ENCODE measurements around the gene TACC2. TPM values are rescaled to one million over a fixed set of nuclear protein-coding genes. Genes with fewer than 3 reads are reported as not detected.
"Not testable (repeated sequence)": the region's sequence is repeated elsewhere in the genome, so short reads cannot be mapped to it uniquely, and the experiment has no call there.

TACC2 gene
- total RNA-seq, 1 experiment from 2014 or later, result not detected

DNA sequence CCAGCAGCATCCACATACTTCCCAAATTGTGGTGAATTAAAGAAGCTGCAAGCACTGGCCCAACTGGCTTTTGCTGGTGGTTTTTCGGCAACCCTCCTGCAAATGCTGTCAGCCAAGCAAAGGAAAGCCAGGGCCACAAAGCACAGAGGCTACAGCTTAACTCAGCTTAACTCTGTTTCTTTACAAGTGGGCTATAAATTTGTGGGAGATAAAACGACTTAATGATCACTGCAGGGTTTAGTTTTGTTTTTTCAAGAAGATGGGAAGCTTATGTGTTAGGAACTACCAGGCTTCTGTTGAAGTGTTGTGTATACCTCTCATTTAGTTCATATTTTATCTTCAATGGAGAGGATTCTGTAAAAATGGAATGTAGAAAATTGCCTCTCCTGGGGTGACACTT, 110.6 kb downstream of the TACC2 start:
- H4K20me1 ChIP-seq (ENCODE audit: insufficient read depth, low read depth, low read length), result no peaks in the 10 kb centered on the region
- H3K9ac ChIP-seq (ENCODE audit: low read length), result no peak overlapping the region
- H3K27me3 ChIP-seq (ENCODE audit: low read length), result no peaks in the 10 kb centered on the region
- H3K9me3 ChIP-seq (ENCODE audit: low read length), result no peaks in the 10 kb centered on the region
- DNase-seq, result no peak
- no peaks in the 10 kb centered on the region for H3K36me3 ChIP-seq (ENCODE audit: insufficient read depth, low read length)
- H3K4me1 ChIP-seq (ENCODE audit: low read length), result no peaks in the 10 kb centered on the region
- no peaks in the 10 kb centered on the region for H3K9me2 ChIP-seq (replicated peaks; ENCODE audit: insufficient read depth, low read length)
- no peak overlapping the region for H3K4me3 ChIP-seq (ENCODE audit: low read length)
- no peak overlapping the region for H2AFZ ChIP-seq (ENCODE audit: low read length)
- no peaks in the 10 kb centered on the region for H3K79me2 ChIP-seq (ENCODE audit: low read length)
- no peak overlapping the region for H3K27ac ChIP-seq (ENCODE audit: low read length)
- no peak overlapping the region for H3K4me2 ChIP-seq (ENCODE audit: low read depth, low read length, poor library complexity, severe bottlenecking)

DNA sequence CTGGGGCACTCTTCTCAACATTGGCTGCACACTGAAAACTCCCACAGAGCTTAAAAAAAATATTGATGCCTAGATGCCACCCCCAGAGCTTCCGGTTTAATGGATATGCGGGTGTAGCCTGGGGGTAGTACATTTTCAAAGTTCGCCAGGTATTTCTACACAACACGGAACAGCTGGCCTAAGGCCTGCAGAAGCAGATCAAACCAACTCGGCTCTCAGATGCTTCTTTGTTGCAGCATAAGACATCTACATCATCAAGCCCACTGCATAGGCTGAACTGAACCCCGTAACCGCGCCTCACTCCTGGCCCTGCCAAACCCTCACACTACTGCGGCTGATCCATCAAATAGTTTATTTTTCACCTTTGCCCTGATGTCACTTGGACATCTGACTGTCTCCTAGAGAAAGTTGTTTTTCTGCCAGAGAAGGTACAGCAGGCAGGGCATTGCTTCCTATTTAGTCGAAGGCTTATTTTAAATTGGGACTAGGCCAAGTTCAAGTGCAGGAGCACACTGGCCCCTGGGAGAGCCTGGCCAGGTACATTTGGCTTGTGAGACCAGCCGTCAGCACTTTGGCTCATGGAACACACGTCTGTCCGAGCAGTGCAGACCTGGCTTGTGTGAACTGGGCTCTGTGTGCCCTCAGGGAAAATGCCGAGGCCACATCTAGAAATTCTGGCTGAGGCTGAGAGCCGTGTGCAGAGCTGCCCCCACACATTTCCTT, 113.3 kb downstream of the TACC2 start:
- Histone ChIP-seq H3K27me3 (ENCODE audit: low read length) (no peaks in the 10 kb centered on the region), H3K4me2 (ENCODE audit: low read depth, low read length, poor library complexity, severe bottlenecking) (no peak overlapping the region), H3K36me3 (ENCODE audit: insufficient read depth, low read length) (no peaks in the 10 kb centered on the region), H4K20me1 (ENCODE audit: insufficient read depth, low read depth, low read length) (no peaks in the 10 kb centered on the region), H3K9me2 (replicated peaks; ENCODE audit: insufficient read depth, low read length) (no peaks in the 10 kb centered on the region), H3K27ac (ENCODE audit: low read length) (no peak overlapping the region), H2AFZ (ENCODE audit: low read length) (no peak overlapping the region), H3K9me3 (ENCODE audit: low read length) (no peaks in the 10 kb centered on the region), H3K4me1 (ENCODE audit: low read length) (no peaks in the 10 kb centered on the region), H3K79me2 (ENCODE audit: low read length) (no peaks in the 10 kb centered on the region), H3K4me3 (ENCODE audit: low read length) (no peak overlapping the region), H3K9ac (ENCODE audit: low read length) (no peak overlapping the region)
- no peak for DNase-seq

DNA sequence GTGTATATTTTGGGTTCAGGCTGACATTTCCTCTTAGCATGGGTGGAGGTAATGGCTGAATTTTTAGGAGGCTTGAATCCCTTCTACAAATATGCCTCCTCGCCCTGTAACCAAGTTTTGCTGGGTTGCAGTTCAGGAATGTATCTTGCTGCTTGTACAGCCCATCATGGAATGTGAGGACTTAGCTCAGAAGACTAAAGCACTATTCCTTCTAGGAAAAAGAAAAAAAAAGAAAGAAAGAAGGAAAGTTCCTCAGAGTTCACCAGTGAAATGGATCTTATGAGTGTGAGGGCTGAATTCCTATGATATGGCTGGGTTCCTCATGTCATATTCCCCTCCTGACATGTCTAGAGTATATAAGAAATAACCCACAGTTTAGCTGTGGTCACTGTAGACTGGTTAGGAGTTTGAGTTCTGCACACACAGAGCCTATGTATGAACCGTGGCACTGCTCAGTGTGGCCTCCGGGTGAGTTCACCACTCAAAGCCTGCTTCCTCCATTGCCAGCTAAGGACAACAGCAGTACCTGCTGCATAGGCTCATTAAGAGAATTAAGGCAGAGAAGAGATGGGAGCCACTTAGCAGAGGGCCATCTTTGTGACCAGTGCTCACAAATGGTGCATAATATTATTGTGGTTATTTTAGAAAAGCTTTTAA, 114.0 kb downstream of the TACC2 start:
- Histone ChIP-seq H3K4me1 (ENCODE audit: low read length) (no peaks in the 10 kb centered on the region), H3K27ac (ENCODE audit: low read length) (no peak overlapping the region), H3K9ac (ENCODE audit: low read length) (no peak overlapping the region), H3K36me3 (ENCODE audit: insufficient read depth, low read length) (no peaks in the 10 kb centered on the region), H3K27me3 (ENCODE audit: low read length) (no peaks in the 10 kb centered on the region), H3K4me2 (ENCODE audit: low read depth, low read length, poor library complexity, severe bottlenecking) (no peak overlapping the region), H3K9me2 (replicated peaks; ENCODE audit: insufficient read depth, low read length) (no peaks in the 10 kb centered on the region), H4K20me1 (ENCODE audit: insufficient read depth, low read depth, low read length) (no peaks in the 10 kb centered on the region), H2AFZ (ENCODE audit: low read length) (no peak overlapping the region), H3K9me3 (ENCODE audit: low read length) (no peaks in the 10 kb centered on the region), H3K4me3 (ENCODE audit: low read length) (no peak overlapping the region), H3K79me2 (ENCODE audit: low read length) (no peaks in the 10 kb centered on the region)
- no peak for DNase-seq

DNA sequence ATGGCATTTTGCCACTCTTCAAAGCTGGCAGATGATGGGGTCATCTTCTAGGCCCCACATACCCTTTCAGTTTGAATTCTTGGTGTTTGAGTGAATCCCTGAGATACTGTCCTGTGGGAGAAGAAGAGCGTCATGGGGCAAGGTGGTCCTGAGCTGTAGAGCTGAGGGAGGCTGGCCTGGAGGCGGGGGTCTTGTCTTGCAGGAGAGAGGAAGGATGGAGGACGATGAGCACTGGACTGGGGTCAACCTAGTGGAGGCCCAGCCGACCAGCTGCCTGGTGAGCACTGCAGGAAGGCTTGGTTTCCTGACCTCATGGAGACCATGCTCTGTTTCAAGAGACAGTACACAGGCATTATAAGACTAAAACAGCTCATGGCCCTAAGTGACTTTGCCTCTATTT, 114.6 kb downstream of the TACC2 start:
- Histone ChIP-seq H3K4me3 (ENCODE audit: low read length) (no peak overlapping the region), H3K27me3 (ENCODE audit: low read length) (no peaks in the 10 kb centered on the region), H3K4me1 (ENCODE audit: low read length) (no peaks in the 10 kb centered on the region), H3K9me2 (replicated peaks; ENCODE audit: insufficient read depth, low read length) (no peaks in the 10 kb centered on the region), H3K79me2 (ENCODE audit: low read length) (no peaks in the 10 kb centered on the region), H4K20me1 (ENCODE audit: insufficient read depth, low read depth, low read length) (no peaks in the 10 kb centered on the region), H3K9me3 (ENCODE audit: low read length) (no peaks in the 10 kb centered on the region), H3K27ac (ENCODE audit: low read length) (no peak overlapping the region), H3K36me3 (ENCODE audit: insufficient read depth, low read length) (no peaks in the 10 kb centered on the region), H3K9ac (ENCODE audit: low read length) (no peak overlapping the region), H3K4me2 (ENCODE audit: low read depth, low read length, poor library complexity, severe bottlenecking) (no peak overlapping the region), H2AFZ (ENCODE audit: low read length) (no peak overlapping the region)
- no peak for DNase-seq

GRCh38 chr10:122108786-122109185, 119.8 kb downstream of the TACC2 start:
- H3K9me3 ChIP-seq (ENCODE audit: low read length); H2AFZ ChIP-seq (ENCODE audit: low read length); H3K9ac ChIP-seq (ENCODE audit: low read length); H3K4me1 ChIP-seq (ENCODE audit: low read length); H3K4me3 ChIP-seq (ENCODE audit: low read length); H4K20me1 ChIP-seq (ENCODE audit: insufficient read depth, low read depth, low read length); H3K4me2 ChIP-seq (ENCODE audit: low read depth, low read length, poor library complexity, severe bottlenecking); H3K79me2 ChIP-seq (ENCODE audit: low read length); H3K36me3 ChIP-seq (ENCODE audit: insufficient read depth, low read length); H3K27me3 ChIP-seq (ENCODE audit: low read length); DNase-seq; H3K27ac ChIP-seq (ENCODE audit: low read length); H3K9me2 ChIP-seq (replicated peaks; ENCODE audit: insufficient read depth, low read length): not testable (repeated sequence)

DNA sequence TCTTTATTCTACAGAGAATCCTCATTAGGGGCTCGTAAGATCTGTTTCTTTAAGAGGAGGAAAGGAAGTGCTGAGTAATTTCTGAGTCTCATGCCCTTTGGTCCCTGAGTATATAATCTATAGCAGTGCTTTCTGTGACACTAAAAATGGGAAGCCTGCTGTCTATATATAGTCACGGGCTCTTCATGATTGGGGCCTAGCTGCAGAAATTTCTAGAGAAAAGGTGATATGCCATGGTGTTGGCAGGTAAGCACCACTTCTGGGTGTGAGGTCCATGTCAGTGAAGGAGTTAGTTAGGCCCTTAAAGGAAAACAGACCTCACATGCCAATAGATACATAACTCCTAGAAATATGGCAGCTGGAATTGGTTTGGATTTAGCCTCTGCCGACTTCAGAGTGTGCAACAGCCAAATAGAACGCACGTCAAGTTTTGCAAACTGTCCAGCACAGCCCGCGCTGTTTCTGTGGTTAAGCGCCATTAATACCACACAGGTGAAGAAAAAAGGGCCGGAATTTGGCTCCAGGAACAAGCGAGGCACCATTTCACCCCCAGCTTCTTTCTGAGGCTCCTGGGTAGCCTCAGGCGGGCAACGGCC, 123.2 kb downstream of the TACC2 start:
- Histone ChIP-seq H3K79me2 (ENCODE audit: low read length) (no peaks in the 10 kb centered on the region), H4K20me1 (ENCODE audit: insufficient read depth, low read depth, low read length) (no peaks in the 10 kb centered on the region), H3K4me1 (ENCODE audit: low read length) (no peaks in the 10 kb centered on the region), H3K9me2 (replicated peaks; ENCODE audit: insufficient read depth, low read length) (no peaks in the 10 kb centered on the region), H3K9ac (ENCODE audit: low read length) (no peak overlapping the region), H2AFZ (ENCODE audit: low read length) (no peak overlapping the region), H3K4me3 (ENCODE audit: low read length) (no peak overlapping the region), H3K36me3 (ENCODE audit: insufficient read depth, low read length) (no peaks in the 10 kb centered on the region), H3K27ac (ENCODE audit: low read length) (no peak overlapping the region), H3K27me3 (ENCODE audit: low read length) (no peaks in the 10 kb centered on the region), H3K4me2 (ENCODE audit: low read depth, low read length, poor library complexity, severe bottlenecking) (no peak overlapping the region), H3K9me3 (ENCODE audit: low read length) (no peaks in the 10 kb centered on the region)
- no peak for DNase-seq

DNA sequence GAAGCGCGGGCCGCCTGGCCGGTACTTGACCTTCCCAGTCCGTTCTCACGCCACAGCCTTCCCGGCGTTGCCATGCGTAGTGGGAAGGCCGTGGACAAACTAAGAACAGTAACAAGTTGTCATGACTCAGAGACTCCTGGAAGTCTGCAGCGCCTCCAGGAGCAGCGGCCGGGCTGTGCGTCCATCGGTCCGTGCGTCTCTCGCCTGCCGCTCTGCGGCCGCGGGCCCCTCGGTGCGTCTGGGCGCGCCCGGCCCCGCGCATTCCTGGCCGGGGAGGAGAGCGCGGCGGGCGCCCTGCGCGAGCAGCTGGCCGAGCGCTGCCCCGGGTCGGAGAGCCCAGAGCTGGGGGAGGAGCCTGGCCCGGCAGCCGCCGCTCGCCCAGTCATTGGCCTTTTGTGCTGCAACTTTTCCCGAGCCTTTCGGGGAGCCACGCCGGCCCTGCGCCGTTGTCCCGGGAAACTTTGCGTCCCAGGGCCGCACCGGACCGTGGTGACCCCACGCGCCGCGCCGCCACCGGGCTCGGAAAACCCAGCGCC, 123.7 kb downstream of the TACC2 start:
- H3K9ac ChIP-seq (ENCODE audit: low read length), result no peak overlapping the region
- H3K4me3 ChIP-seq (ENCODE audit: low read length), result no peak overlapping the region
- H3K79me2 ChIP-seq (ENCODE audit: low read length), result no peaks in the 10 kb centered on the region
- H3K4me1 ChIP-seq (ENCODE audit: low read length), result no peaks in the 10 kb centered on the region
- DNase-seq, result no peak
- H3K27ac ChIP-seq (ENCODE audit: low read length), result no peak overlapping the region
- no peaks in the 10 kb centered on the region for H3K27me3 ChIP-seq (ENCODE audit: low read length)
- H2AFZ ChIP-seq (ENCODE audit: low read length), result no peak overlapping the region
- H3K4me2 ChIP-seq (ENCODE audit: low read depth, low read length, poor library complexity, severe bottlenecking), result no peak overlapping the region
- no peaks in the 10 kb centered on the region for H4K20me1 ChIP-seq (ENCODE audit: insufficient read depth, low read depth, low read length)
- H3K9me2 ChIP-seq (replicated peaks; ENCODE audit: insufficient read depth, low read length), result no peaks in the 10 kb centered on the region
- no peaks in the 10 kb centered on the region for H3K36me3 ChIP-seq (ENCODE audit: insufficient read depth, low read length)
- no peaks in the 10 kb centered on the region for H3K9me3 ChIP-seq (ENCODE audit: low read length)

DNA sequence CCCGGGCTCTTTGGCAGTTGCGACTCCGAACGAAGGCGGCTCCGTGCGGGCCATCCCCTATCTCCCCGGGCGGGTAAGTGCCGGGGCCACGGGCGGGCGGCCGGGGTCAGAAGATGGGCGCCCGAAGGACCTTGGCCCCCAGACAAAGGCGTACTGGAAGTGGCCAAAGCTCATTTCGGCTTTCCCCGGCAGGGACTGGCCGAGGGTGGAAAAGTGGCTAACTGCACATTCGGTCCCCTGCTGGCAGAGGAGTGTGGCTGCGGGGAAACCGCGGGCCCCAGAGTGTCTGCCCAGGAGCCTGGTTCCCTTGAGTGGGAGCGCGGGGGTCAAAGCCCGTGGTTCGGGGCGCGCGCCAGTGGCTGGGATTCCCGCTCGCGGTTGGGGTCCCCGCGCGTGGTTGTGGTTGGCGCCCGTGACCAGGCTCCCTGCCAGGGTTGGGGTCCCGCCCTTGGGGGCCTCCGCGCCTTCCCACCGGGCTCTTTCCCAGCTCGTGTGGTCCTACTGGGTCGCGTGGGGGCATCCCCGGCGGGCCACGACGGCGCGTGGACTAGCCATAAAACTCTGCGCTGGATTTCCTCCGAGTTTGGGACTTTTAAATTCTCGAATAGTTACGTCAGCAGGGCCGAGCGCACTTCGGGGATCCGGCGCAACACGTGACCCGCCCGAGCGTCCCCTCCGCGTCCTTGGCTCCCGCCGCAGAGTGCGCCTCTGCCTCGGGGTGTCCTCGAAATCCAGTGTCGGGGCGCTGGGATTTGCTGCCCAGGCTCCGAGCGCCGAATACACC, 124.4 kb downstream of the TACC2 start:
- Histone ChIP-seq H3K9ac (ENCODE audit: low read length) (no peak overlapping the region), H3K36me3 (ENCODE audit: insufficient read depth, low read length) (no peaks in the 10 kb centered on the region), H3K79me2 (ENCODE audit: low read length) (no peaks in the 10 kb centered on the region), H4K20me1 (ENCODE audit: insufficient read depth, low read depth, low read length) (no peaks in the 10 kb centered on the region), H3K27ac (ENCODE audit: low read length) (no peak overlapping the region), H3K4me1 (ENCODE audit: low read length) (no peaks in the 10 kb centered on the region), H3K9me2 (replicated peaks; ENCODE audit: insufficient read depth, low read length) (no peaks in the 10 kb centered on the region), H2AFZ (ENCODE audit: low read length) (no peak overlapping the region), H3K9me3 (ENCODE audit: low read length) (no peaks in the 10 kb centered on the region), H3K27me3 (ENCODE audit: low read length) (no peaks in the 10 kb centered on the region), H3K4me3 (ENCODE audit: low read length) (no peak overlapping the region), H3K4me2 (ENCODE audit: low read depth, low read length, poor library complexity, severe bottlenecking) (no peak overlapping the region)
- DNase-seq, result no peak
